Ramos (cell line): ENCODE data around the gene LAMC2.
"Not testable (repeated sequence)": the region's sequence is repeated elsewhere in the genome, so short reads cannot be mapped to it uniquely, and the experiment has no call there.

Source experiments
- in situ Hi-C: fragments of 300-500 bp; cut with MboI; formaldehyde crosslinking; loops from one replicate; pipeline ENCODE4 v1.14.3; 2022; ENCODE audit warnings: low sequenced_read_pairs; ENCODE audit not compliant: unreplicated experiment

The LAMC2 gene

DNA sequence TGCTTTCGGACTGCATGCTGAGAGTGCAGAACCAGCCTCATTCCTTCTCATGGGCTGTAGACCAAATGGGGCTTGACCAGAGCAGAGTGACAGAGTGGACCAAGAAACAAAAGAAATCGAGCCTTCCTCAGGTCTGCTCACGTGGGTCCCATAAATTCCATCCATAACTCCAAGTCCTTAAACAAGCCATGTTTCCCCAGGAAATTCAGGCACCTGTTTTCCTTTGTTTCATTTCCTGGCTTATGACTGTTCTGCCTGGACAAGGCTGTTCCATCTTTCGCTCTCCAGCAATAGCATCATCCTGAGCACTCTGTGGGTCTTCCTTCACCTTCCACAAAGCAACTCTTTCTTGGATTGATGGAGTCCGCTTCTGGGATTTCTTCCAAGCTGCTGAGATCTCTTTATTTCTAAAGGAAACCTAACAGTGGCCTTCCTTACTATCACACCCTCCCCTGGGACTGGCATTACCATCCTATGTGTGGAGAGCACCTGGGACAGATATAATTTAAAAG is 63.9 kb downstream of the LAMC2 start:
- in situ Hi-C loops, result no loop called here

DNA sequence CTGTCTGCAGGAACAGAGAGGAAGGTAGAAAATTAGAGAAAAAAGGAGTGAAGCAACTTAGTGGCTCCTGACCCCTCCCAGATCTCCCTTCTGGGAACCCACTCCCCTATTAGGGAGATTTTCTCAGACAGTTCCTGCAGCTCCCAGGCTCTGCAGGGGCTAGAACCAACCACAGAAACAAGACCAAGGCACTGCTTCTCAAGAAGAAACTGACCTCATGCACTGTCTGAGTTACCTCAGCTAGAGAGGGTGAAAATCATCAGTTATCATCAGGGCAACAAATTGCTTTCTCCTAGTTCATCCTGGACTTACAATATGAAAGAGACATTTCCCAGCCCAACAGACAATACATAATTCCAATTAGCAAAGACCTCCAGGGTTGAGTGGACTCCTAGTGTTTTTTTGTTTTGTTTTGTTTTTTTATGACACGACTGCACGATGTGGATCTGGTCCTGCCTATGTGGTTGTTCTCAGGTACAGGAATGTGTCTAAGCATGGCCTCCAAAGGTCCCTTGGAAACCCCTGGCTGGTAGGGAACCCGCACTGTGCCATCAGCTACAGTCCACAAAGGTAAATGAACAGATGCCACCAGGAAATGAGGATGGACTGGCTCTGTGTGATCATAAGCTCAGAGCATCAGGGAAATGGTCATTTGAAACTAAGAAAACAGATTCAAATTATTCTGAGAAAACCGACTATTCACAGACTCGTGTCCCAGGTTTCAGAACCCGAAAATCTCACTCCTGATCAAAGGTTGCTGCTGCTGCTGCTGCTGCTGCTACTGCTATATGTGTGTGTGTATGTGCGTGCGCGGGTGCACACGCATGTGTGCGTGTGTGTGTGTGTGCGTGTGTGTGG is 65.3 kb downstream of the LAMC2 start:
- in situ Hi-C loops, result no loop called here

DNA sequence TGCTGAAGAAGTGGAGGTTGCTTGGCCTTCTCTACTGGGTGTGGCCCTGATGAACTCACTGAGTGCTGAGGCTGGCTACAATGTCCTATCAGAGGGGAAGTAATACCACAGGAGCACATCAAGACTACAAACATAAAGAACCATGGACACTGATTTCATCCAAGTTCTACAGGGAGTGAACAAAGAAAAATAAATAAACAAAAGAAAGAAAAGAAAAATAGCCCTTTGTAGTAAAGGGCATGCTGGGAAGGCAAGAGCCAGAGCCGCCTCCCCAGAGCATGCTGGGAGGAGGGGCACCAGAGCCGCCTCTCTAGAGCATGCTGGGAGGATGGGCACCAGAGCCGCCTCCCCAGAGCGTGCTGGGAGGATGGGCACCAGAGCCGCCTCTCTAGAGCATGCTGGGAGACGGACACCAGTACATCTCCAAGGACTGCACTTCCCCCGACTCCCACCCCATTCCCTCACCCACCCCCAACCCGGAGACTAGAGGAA is 65.9 kb downstream of the LAMC2 start:
- in situ Hi-C loops, result no loop called here

DNA sequence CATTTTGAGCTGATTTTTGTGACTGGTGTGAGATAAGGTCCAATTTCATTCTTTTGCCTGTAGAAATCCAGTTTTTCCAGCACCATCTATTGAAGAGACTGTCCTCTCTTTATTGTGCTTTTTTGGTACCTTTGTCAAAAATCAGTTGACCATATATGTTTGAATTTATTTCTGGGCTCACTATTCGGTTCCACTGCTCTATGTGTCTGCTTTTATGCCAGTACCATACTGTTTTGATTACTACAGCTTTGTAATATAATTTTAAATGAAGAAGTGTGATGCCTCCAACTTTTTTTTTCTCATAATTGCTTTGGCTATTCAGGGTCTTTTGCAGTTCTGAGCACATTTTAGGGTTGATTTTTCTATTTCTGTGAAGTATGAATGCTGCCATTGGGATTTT is 69.0 kb downstream of the LAMC2 start:
- in situ Hi-C loops, result no loop called here

DNA sequence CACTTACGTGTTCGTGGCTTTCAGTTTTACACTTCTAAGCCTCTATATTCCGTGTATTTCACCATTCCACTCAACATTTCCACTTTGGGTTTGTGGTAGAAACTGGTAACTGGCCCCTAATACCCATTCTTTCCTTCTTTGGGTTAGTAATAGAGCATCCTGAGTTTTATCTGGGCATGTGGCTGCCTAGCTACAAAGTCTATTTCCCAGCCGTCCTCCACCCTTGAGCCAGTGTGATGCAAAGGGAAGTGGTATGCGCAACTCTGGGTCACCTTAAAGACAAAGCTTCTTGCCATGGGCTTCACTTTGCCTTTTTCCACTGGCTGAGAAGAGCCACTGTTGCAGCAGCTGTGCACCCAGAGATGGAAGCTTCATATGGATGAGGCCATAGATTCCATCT is 73.9 kb downstream of the LAMC2 start:
- in situ Hi-C loops, result no loop called here

DNA sequence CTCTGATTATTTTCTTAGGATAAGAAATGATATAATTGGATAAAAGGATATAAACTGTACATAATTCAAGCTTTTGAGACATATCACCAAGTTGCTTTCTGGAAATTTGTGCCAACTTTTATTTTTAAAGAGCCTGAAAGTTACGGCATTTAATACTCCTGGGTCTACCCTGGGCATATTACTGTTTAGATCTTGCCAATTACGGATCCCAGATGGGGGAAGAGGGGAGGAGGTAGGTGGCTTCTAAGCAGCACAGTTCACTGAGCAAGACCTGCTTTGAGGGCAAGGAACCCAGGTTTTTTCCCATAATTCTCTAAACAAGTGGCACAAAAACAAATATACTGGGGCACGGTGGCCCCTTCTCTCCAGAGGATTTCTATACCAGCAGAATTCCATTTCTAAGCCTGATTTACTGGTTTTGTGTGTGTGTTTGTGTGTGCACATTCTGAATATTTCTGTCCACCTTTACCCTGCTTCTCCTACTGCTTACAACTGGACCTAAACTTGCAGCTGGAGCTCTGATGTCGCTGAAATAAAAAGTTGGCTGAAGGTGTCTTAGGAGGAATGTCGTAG is 76.7 kb downstream of the LAMC2 start:
- in situ Hi-C loops, result no loop called here

DNA sequence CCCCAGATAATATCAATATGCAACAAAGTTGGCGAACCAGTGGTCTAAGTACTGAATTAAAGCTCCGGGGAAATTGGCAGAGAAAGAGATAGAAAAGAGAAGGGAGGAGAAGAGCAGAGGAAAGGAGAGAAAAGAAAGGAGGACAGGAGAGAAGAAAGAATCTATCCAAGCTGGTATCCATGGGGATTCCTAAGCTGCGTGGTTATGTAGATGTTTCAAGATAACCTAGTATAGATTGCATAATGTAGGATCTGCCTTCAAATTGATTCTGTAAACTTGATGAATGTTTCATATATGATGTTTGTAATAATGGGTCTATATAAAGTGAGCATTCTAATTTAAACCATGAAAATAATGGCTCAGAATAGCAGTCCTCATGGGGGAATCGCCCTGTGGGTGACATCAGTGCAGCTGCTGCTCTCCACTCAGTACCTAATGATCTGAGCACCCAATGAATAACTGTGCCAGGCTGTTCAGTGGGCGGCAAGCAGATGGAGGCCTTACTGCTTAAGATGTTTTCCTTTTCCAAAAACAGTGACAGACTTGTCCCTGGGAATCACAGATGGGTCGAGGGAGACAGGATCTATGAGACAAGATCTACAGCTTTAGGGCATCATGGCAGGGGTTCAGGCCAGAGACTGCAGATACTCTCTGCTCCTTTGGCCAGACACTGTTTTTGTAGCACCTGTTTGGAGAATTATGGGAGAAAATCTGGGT is 78.0 kb downstream of the LAMC2 start:
- in situ Hi-C loops, result no loop called here

DNA sequence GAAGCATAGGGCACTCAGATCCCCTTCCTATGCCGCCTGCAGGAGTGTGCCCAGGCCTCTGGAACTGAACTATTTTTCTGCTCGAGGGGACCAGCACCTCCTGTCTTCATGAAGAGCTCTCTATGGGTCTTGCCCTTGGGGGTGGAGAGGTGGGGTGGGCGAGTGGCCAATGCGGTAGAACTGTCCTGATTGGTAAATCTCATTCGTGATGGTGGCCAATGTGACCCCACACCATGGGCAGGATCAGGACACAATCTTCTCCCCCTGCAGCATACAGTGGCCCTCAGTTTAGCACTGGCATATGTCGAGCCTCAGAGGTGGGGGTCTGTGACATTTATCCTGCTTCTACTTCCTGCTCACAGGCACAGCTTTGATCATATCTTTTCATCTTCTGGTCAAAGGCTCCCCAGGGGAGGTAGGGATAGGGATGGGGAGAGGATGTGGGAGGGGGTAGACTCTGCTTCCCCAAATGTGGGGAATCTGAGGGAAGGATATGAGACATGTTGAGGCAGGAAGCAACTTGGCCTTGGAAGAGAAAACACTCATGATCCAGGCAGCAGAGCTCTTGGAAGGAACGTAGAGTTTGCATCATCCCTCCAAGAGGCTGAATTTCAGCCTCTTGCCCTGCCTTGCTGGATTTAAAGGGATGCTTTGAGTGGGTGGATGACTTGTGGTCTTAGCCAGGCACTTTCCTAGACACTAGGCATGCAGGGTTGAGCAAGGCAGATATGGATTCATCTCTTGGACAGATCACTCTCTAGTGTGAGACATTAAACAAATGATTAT is 81.8 kb downstream of the LAMC2 start:
- in situ Hi-C loops, result no loop called here

DNA sequence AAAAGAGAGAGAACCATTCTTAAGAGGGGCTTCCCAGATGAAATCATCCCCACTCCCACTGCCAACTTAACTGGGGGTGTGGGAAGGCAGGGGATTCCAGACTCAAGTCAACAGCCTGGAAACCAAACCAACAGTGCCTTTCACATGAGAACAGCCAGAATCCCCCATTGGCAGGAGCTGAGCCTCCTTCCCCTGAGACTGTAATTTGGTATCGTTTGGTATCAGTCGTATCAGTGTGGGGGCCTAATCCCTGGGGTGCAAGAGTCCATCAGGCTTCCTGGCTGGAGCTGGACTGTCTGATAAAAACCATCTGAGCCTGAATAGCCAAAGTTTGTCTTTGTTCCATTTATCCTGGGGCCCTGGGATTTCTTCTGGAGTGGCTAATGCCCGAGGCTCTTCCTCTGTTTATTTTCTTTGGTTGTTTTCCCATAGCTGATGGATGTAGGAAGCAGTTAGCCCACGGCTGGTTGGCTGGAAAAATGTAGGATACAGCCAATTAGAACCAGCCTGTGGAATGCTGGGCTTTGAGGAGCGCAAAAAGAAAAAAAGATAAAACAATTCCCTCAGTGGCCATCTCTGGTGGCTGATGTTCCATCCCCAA is 84.6 kb downstream of the LAMC2 start:
- in situ Hi-C loops, result no loop called here

DNA sequence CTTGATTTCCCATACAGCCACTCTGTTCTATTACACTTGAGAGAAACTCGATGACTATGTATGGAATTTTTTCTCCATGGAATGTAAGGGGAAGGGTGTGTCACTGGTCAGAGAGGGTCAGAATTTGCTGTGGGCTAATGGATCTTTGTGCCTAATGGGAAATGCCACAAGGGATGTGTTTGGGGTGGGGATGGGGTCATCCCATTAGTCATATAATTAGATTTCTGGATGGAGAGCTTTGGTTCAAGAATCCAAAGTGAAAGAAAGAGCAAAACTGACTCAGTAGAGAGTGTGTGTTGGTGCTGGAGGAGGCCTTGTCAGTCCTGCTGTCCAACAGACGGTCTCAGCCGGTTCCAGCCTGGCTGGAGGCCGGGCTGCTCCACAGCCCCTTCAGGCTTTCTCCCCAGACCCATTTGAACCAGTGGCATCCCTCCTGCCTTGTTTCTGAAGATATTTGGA is 86.4 kb downstream of the LAMC2 start:
- in situ Hi-C loops, result no loop called here

DNA sequence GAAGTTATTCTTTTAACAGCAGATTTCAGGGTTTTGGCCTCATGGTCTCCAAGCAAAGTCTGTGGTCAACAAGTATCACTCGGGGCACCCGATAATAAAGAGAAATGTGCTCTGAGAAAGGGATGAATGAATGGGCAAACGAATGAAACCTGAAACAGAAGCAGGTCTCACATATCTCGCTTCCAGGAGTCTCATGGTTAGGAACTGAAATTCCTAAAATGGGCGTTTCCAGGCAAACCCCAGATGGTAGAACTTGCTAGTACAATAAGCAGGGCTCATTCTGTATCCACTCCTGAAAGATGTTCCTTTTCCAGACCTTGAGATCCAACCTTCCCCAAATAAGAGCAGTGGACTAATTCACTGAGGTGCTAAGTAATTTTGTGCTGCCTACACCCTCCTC is 87.2 kb downstream of the LAMC2 start:
- in situ Hi-C loops, result no loop called here

DNA sequence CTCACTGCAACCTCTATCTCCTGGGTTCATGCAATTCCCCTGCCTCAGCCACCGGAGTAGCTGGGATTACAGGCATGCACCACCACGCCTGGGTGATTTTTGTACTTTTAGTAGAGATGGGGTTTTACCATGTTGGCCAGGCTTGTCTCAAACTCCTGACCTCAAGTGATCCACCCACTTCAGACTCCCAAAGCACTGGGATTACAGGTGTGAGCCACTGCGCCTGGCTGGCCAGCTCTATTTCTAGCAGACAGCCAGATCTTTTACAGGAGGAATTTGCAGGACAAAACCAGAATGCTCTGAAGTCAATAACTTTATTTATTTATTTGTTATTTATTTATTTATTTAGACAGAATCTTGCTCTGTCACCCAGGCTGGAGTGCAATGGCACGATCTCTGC is 87.9 kb downstream of the LAMC2 start:
- in situ Hi-C loops, result not testable (repeated sequence)

DNA sequence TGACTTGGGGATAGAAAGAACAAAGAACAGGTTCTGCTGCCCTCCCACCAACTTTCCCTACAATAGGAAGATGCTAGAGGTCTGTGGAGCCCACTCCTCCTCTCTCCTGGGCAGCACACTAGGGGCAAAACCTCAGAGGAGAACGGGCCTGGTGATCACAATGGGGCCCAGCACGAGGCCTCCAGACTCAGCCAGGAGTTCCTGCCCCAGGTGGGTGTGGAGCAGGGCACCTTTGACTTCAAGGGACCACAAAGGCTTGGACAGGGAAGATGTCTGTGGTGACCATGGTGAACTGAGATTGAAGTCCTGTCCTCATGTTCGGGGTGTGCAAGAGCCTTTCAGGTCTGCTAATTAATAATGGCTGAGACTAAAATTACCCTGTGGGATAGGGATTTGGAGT is 88.8 kb downstream of the LAMC2 start:
- in situ Hi-C loops, result loop anchor here (25.0 kb wide), 1 partner anchor 637 kb away; no protein-coding TSS in a partner anchor

DNA sequence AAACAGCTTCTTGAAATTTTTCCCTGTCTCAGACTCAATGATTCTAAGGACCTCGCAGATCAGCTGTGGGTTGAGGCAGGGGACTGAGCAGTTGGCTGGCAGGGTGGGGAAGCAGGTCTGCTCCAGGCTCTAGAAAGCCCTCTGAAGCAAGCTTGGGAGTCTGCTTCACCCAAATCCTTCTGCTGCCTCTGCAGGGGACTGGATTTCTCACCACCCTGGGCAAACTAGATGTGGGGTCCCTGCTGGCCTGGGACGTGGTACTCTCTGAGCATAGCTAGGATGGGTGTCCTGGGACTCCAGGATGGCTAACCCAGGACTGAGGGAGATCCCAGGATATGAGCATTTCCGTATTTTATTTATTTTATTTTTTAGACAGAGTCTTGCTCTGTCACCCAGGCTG is 89.3 kb downstream of the LAMC2 start:
- in situ Hi-C loops, result loop anchor here (25.0 kb wide), 1 partner anchor 637 kb away; no protein-coding TSS in a partner anchor

DNA sequence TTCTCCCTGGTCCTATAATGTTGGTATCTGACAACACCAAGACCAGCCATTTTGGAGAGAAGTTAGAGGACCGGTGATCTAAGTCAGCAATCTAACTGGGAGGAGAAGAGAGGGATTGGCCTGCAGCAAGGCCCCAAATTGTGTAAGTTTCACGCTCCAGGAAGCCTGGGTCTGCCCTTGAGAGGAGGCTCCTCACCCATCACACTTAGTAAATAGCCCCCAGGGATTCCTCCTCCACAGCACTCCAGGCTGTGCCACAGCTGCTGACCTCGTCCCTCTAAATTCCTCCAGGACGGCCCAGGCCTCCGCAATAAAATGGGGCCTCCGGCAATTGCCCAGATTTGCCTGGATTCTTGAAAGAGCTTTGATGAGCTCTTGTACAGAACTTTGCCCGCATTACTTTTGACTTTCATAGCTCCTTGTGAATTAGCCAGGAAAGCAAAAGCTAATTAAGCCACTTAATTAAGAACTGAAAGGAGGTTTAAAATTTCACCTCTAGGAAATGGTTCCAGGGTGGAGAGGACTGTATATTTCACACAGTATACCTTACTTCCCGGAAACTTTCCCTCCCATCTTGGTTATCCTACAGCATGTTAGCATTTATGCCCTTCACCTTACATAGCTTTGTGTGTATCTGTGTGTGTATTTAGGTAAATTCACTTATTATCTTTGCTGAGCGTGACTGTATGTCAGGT is 90.5 kb downstream of the LAMC2 start:
- in situ Hi-C loops, result loop anchor here (25.0 kb wide), 1 partner anchor 636 kb away; no protein-coding TSS in a partner anchor

DNA sequence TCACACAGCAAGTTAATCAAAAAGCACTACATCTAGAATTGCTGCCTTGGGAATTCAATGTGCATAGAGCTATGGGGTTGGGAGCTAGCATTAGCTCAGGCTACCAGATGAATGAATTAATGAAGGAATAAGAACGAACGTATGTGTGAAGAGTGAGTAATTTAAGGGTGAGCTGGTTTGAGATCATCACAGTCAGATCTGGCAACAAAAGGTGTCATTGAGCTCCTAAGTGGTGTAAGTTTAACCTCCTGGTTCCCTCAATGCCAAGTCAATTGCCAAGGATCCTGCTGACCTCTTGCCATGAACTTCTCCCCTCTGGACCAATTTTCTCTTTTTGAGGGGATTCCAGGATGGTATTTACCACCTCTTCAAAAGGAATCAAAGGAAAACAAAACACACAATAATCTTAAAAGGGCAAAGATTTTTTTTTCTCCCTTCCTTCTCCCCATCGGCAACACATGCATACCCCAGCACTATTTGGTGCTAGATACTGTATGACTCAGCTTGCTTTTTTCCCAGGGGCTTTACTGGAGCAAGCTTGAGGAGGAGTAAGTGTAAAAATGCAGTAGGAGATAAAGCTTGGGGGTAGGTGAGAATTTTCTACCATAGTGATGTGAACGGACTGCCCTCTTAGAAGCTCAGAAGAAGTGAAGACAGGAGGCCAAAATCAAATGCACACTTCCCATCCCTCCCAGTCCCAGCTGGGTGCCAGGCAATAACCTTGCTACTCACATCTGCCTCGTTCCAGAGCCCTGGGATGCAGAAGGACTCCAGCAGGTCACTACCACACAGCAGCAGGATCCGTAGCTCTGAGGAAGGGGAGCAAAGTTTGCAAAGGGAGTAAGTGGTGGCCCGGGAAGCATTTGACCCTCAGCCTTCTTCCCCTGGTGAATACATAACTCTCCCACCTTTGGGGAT is 92.0 kb downstream of the LAMC2 start:
- in situ Hi-C loops, result loop anchor here (25.0 kb wide), 1 partner anchor 634 kb away; no protein-coding TSS in a partner anchor

DNA sequence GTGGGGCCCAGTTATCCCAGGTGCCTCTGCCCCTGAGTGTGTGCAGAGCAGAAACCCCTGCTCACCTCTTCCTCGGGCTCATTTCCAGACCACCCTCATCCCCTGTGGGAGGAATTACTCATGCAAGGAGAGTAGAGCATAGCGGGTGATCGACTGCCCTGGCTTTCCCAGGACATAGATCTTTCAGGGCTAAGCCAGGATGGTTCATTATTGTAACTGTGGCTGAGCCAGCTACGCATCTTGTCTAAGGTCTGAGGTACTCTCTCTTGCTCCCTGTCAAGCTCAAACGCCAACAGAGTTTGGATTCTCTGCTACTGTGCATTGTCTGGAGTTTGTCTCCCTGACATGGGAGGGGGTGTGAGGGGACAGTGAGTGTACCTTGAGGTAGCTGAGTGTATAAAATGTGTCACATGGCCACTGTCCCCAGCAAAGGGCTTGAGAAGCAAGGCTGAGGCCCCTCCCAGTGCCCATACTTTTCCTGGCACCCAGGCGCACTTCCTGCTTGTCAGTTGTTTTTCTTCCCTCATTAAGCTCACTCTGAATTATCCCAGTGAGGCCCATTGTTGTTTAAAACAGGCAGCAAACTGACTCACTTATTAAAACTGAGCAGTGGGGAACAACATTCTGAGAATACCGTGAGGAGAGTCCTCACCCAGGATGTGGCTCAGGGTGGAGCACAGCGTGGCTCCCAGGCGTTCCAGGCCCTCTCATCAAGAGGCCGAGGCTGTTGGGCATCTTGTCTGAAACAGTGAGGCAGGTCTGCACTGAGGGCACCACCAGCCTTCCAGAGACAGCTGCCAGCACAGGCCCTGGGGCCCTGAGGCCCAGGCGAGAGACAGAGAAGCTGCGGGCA is 92.9 kb downstream of the LAMC2 start:
- in situ Hi-C loops, result loop anchor here (25.0 kb wide), 1 partner anchor 633 kb away; no protein-coding TSS in a partner anchor
